Tibial nerve (tissue), 4 donors: ENCODE results near the gene USP3. TPM values are rescaled to one million over a fixed set of nuclear protein-coding genes. Genes with fewer than 3 reads are reported as not detected.

Source experiments
- DNase-seq, 2 donors: peaks; one replicate each; pipeline ENCODE4 v3.0.0-alpha.2; 2019; ENCODE audit warnings: low spot score in 2 of 2
- H3K27ac ChIP-seq, 4 donors: fragments of 200-600 bp; sonication (generic) in 3 of 4; one replicate each; pipeline ENCODE4 v1.5.1; 2017 to 2019; ENCODE audit warnings: mild to moderate bottlenecking in 1 of 4
- H3K27me3 ChIP-seq, 2 donors: fragments of 200-600 bp; sonication (generic) in 1 of 2; one replicate each; pipeline versions ENCODE4 v1.5.1 to v1.6.0; 2017 to 2019
- H3K36me3 ChIP-seq, 3 donors: fragments of 200-600 bp; sonication (generic); one replicate each; pipeline ENCODE4 v1.5.1; 2018 to 2019
- H3K4me1 ChIP-seq, 4 donors: fragments of 200-600 bp; sonication (generic) in 3 of 4; one replicate each; pipeline ENCODE4 v1.5.1; 2017 to 2019
- H3K4me3 ChIP-seq, 4 donors: fragments of 200-600 bp; sonication (generic) in 3 of 4; one replicate each; pipeline ENCODE4 v1.5.1; 2017 to 2019; ENCODE audit warnings: mild to moderate bottlenecking in 1 of 4, moderate library complexity in 1 of 4
- H3K9me3 ChIP-seq, 4 donors: fragments of 200-600 bp; sonication (generic) in 3 of 4; one replicate each; pipeline ENCODE4 v1.5.1; 2017 to 2019
- CTCF ChIP-seq, 5 experiments: fragments of 200-600 bp in 3 of 5; fragments of 450-650 bp in 2 of 5; sonication (generic) in 3 of 5; IDR thresholded peaks; one replicate each; pipeline ENCODE4 v1.5.1; 2016 to 2019; ENCODE audit warnings: antibody characterized with exemption in 5 of 5, mild to moderate bottlenecking in 3 of 5, moderate library complexity in 2 of 5
- EP300 ChIP-seq, 2 donors: sonication (generic); formaldehyde crosslinking; IDR thresholded peaks; one replicate each; pipeline ENCODE4 v1.6.1; 2017; ENCODE audit warnings: antibody characterized with exemption in 2 of 2, mild to moderate bottlenecking in 1 of 2
- POLR2A ChIP-seq, 2 donors: fragments of 450-650 bp; IDR thresholded peaks; one replicate each; pipeline ENCODE4 v1.6.1; 2017; ENCODE audit warnings: antibody characterized with exemption in 2 of 2, mild to moderate bottlenecking in 2 of 2, moderate library complexity in 2 of 2
- WGBS, 2 donors: methylation state at CpG; one replicate each; pipeline ENCODE4 v1.1.5; 2018; 5-methylcytosine and 5-hydroxymethylcytosine counted together
- total RNA-seq, 4 donors: library from RNA; depleted of rRNA; stranded (reverse); fragments of >200 nt; gene quantifications; one replicate each; pipeline ENCODE4 v1.1.0, GENCODE V29; 2016

The USP3 gene
- total RNA-seq, 4 donors from 2014 or later, result 32.8 to 47.3 (median 38.3) TPM

- H3K27me3 ChIP-seq, result no peaks in the 10 kb centered on the region
- no peak overlapping the region for H3K4me3 ChIP-seq
- peaks cover 0 to 42% (median 20%) of the 10 kb centered on the region in 4 donors for H3K4me1 ChIP-seq
- no peaks in the 10 kb centered on the region for H3K9me3 ChIP-seq
- H3K27ac ChIP-seq, result no peak overlapping the region
- no peak for TF ChIP-seq EP300 (IDR thresholded peaks at IDR 0.05)
- TF ChIP-seq POLR2A (IDR thresholded peaks at IDR 0.05), result no peak
- no peak for TF ChIP-seq CTCF (IDR thresholded peaks at IDR 0.05)
- no peak for DNase-seq
- H3K36me3 ChIP-seq, result peaks cover 0 to 22% (median under 1%) of the 10 kb centered on the region in 3 donors
These were observed 51.1 kb downstream of the USP3 start for GRCh38 chr15:63555507-63555906.

- DNase-seq, result no peak
- H3K9me3 ChIP-seq, result no peaks in the 10 kb centered on the region
- H3K36me3 ChIP-seq, result peaks cover 0 to 29% (median 7%) of the 10 kb centered on the region in 3 donors
- no peak overlapping the region for H3K27ac ChIP-seq
- no peak overlapping the region for H3K4me3 ChIP-seq
- no peak for TF ChIP-seq CTCF (IDR thresholded peaks at IDR 0.05)
- no peaks in the 10 kb centered on the region for H3K27me3 ChIP-seq
- H3K4me1 ChIP-seq, result peaks cover 0 to 35% (median 18%) of the 10 kb centered on the region in 4 donors
- 70 to 78% methylated on average over 6 of the region's 6 CpGs for WGBS, 2 donors
These were observed 51.9 kb downstream of the USP3 start for GRCh38 chr15:63556246-63556645.

- Histone ChIP-seq H3K9me3 (no peaks in the 10 kb centered on the region), H3K27me3 (no peaks in the 10 kb centered on the region), H3K36me3 (peaks cover 0 to 34% (median 9%) of the 10 kb centered on the region in 3 donors), H3K4me1 (peaks cover 0 to 30% (median 16%) of the 10 kb centered on the region in 4 donors), H3K4me3 (no peak overlapping the region), H3K27ac (no peak overlapping the region)
- 83 to 88% methylated on average over 7 of the region's 7 CpGs for WGBS, 2 donors
- TF ChIP-seq CTCF (IDR thresholded peaks at IDR 0.05) (no peak), POLR2A (IDR thresholded peaks at IDR 0.05) (no peak), EP300 (IDR thresholded peaks at IDR 0.05) (no peak)
- no peak for DNase-seq
These were observed 52.3 kb downstream of the USP3 start for GRCh38 chr15:63556736-63557135.

GRCh38 chr15:63559753-63560152 is 55.4 kb downstream of the USP3 start:
- no peak for DNase-seq
- 92 to 94% methylated on average over 5 of the region's 5 CpGs for WGBS, 2 donors
- Histone ChIP-seq H3K4me3 (no peak overlapping the region), H3K36me3 (peaks cover 0 to 63% (median 9%) of the 10 kb centered on the region in 3 donors), H3K27me3 (no peaks in the 10 kb centered on the region), H3K4me1 (peaks cover 0 to 3% (median 0%) of the 10 kb centered on the region in 4 donors), H3K27ac (no peak overlapping the region), H3K9me3 (no peaks in the 10 kb centered on the region)
- TF ChIP-seq EP300 (IDR thresholded peaks at IDR 0.05) (no peak), POLR2A (IDR thresholded peaks at IDR 0.05) (no peak), CTCF (IDR thresholded peaks at IDR 0.05) (no peak)

- no peak for DNase-seq
- 75 to 80% methylated on average over 6 of the region's 6 CpGs for WGBS, 2 donors
- Histone ChIP-seq H3K27me3 (no peaks in the 10 kb centered on the region), H3K4me3 (no peak overlapping the region), H3K27ac (no peak overlapping the region), H3K4me1 (peaks cover 0 to 3% (median 0%) of the 10 kb centered on the region in 4 donors), H3K36me3 (peaks cover 0 to 64% (median 9%) of the 10 kb centered on the region in 3 donors), H3K9me3 (no peaks in the 10 kb centered on the region)
- TF ChIP-seq EP300 (IDR thresholded peaks at IDR 0.05), result no peak
- TF ChIP-seq POLR2A (IDR thresholded peaks at IDR 0.05), result no peak
- no peak for TF ChIP-seq CTCF (IDR thresholded peaks at IDR 0.05)
These were observed 56.5 kb downstream of the USP3 start for GRCh38 chr15:63560741-63561448.
